Trophoblast cell (in vitro differentiated cells and primary cell): ENCODE results near the gene NFIC.
"Not testable (repeated sequence)": the region's sequence is repeated elsewhere in the genome, so short reads cannot be mapped to it uniquely, and the experiment has no call there.

ENCODE experiments used
- DNase-seq, 2 donors: peaks; one replicate each; pipeline ENCODE4 v3.0.0-alpha.2; 2016
- H2AFZ ChIP-seq: 2 replicates; pipeline ENCODE4 v1.6.1; 2013; ENCODE audit warnings: low read length, moderate library complexity, mild to moderate bottlenecking; ENCODE audit not compliant: insufficient read depth, poor library complexity
- H2AK5ac ChIP-seq: 2 replicates; pipeline ENCODE4 v1.6.1; 2013; ENCODE audit warnings: mild to moderate bottlenecking, low read length
- H2BK120ac ChIP-seq: 2 replicates; pipeline ENCODE4 v1.6.1; 2013; ENCODE audit warnings: low read length, mild to moderate bottlenecking, moderate library complexity; ENCODE audit not compliant: insufficient read depth, poor library complexity
- H2BK12ac ChIP-seq: 2 replicates; pipeline ENCODE4 v1.6.1; 2013; ENCODE audit warnings: mild to moderate bottlenecking, low read length, moderate library complexity
- H2BK5ac ChIP-seq: 2 replicates; pipeline ENCODE4 v1.6.1; 2013; ENCODE audit warnings: low read length, low read depth, moderate library complexity, mild to moderate bottlenecking; ENCODE audit not compliant: poor library complexity
- H3K14ac ChIP-seq: 2 replicates; pipeline ENCODE4 v1.6.1; 2013; ENCODE audit warnings: mild to moderate bottlenecking, low read length
- H3K18ac ChIP-seq: 2 replicates; pipeline ENCODE4 v1.6.1; 2013; ENCODE audit warnings: mild to moderate bottlenecking, low read length
- H3K23ac ChIP-seq: 2 replicates; pipeline ENCODE4 v1.6.1; 2013; ENCODE audit warnings: low read length
- H3K27ac ChIP-seq: 2 replicates; pipeline ENCODE4 v1.5.1; 2013; ENCODE audit warnings: low read depth, mild to moderate bottlenecking, inconsistent platforms, low read length, moderate library complexity
- H3K27me3 ChIP-seq: 2 replicates; pipeline ENCODE4 v1.6.1; 2013; ENCODE audit warnings: inconsistent platforms, mild to moderate bottlenecking, low read length, moderate library complexity; ENCODE audit not compliant: insufficient read depth
- H3K36me3 ChIP-seq, 2 experiments: 1 replicate in 1 of 2; 2 replicates in 1 of 2; pipeline ENCODE4 v1.6.1; 2013; ENCODE audit warnings: low read length in 2 of 2, mild to moderate bottlenecking in 2 of 2, moderate library complexity in 1 of 2; ENCODE audit not compliant: insufficient read depth in 2 of 2, control insufficient read depth in 1 of 2
- H3K4ac ChIP-seq: 2 replicates; pipeline ENCODE4 v1.6.1; 2013; ENCODE audit warnings: low read depth, mild to moderate bottlenecking, low read length, moderate library complexity
- H3K4me1 ChIP-seq, 2 experiments: 1 replicate in 1 of 2; 2 replicates in 1 of 2; pipeline ENCODE4 v1.6.1; 2013; ENCODE audit warnings: low read length in 2 of 2, mild to moderate bottlenecking in 2 of 2, moderate library complexity in 1 of 2; ENCODE audit not compliant: insufficient read depth in 2 of 2, control insufficient read depth in 1 of 2
- H3K4me2 ChIP-seq: 2 replicates; pipeline ENCODE4 v1.6.1; 2013; ENCODE audit warnings: inconsistent platforms, mild to moderate bottlenecking, low read length, moderate library complexity
- H3K4me3 ChIP-seq: 2 replicates; pipeline ENCODE4 v1.5.1; 2013; ENCODE audit warnings: mild to moderate bottlenecking, low read depth, low read length, inconsistent platforms
- H3K79me1 ChIP-seq: one replicate; pipeline ENCODE4 v1.6.1; 2013; ENCODE audit warnings: low read length
- H3K79me2 ChIP-seq: 2 replicates; pipeline ENCODE4 v1.6.1; 2013; ENCODE audit warnings: low read length, mild to moderate bottlenecking; ENCODE audit not compliant: control insufficient read depth, insufficient read depth, poor library complexity
- H3K9ac ChIP-seq: 2 replicates; pipeline ENCODE4 v1.6.1; 2013; ENCODE audit warnings: mild to moderate bottlenecking, low read length
- H3K9me3 ChIP-seq: 2 replicates; pipeline ENCODE4 v1.6.1; 2013; ENCODE audit warnings: low read depth, mild to moderate bottlenecking, control low read depth, inconsistent platforms, low read length; ENCODE audit not compliant: insufficient read depth
- H4K12ac ChIP-seq: 2 replicates; pipeline ENCODE4 v1.6.1; 2013; ENCODE audit warnings: low read depth, mild to moderate bottlenecking, low read length, moderate library complexity
- H4K8ac ChIP-seq: 2 replicates; pipeline ENCODE4 v1.6.1; 2013; ENCODE audit warnings: low read depth, mild to moderate bottlenecking, low read length, moderate library complexity
- H4K91ac ChIP-seq: one replicate; pipeline ENCODE4 v1.6.1; 2013; ENCODE audit warnings: low read depth, mild to moderate bottlenecking, low read length, moderate library complexity
- WGBS: extraction: QIAGEN DNeasy Blood & Tissue Kit; methylation state at CpG from one replicate; pipeline ENCODE4 v1.1.7; 2013; ENCODE audit warnings: missing lambda C conversion rate; ENCODE audit not compliant: insufficient read length, insufficient coverage; ENCODE audit errors: extremely low coverage; 5-methylcytosine and 5-hydroxymethylcytosine counted together

NFIC gene

GRCh38 chr19:3421656-3422055 lies 55.3 kb downstream of the NFIC start:
- H2AFZ ChIP-seq, H4K8ac ChIP-seq, H2BK5ac ChIP-seq, H2AK5ac ChIP-seq, H3K9ac ChIP-seq, H2BK12ac ChIP-seq, H3K4me1 ChIP-seq, H3K9me3 ChIP-seq, H3K4ac ChIP-seq, H4K12ac ChIP-seq, H3K23ac ChIP-seq, H3K18ac ChIP-seq, H3K4me3 ChIP-seq, H3K4me2 ChIP-seq, H4K91ac ChIP-seq, H3K27me3 ChIP-seq, H3K27ac ChIP-seq, H2BK120ac ChIP-seq, H3K79me2 ChIP-seq, H3K36me3 ChIP-seq, H3K14ac ChIP-seq, H3K79me1 ChIP-seq, DNase-seq: not testable (repeated sequence)
- no CpG with 5 or more reads among the region's 12 CpGs for WGBS

GRCh38 chr19:3423183-3423829 lies 56.9 kb downstream of the NFIC start:
- Histone ChIP-seq H2BK12ac (no peak overlapping the region), H4K8ac (no peak overlapping the region), H3K18ac (no peak overlapping the region), H3K14ac (no peak overlapping the region), H3K4me3 (no peak overlapping the region), H3K9ac (no peak overlapping the region), H2BK120ac (no peak overlapping the region), H2AK5ac (no peak overlapping the region), H2AFZ (no peak overlapping the region), H3K79me1 (no peaks in the 10 kb centered on the region), H2BK5ac (no peak overlapping the region), H3K4ac (no peak overlapping the region), H3K23ac (no peak overlapping the region), H3K79me2 (no peaks in the 10 kb centered on the region), H4K91ac (no peak overlapping the region), H3K4me1 (no peaks in the 10 kb centered on the region), H3K27me3 (no peaks in the 10 kb centered on the region), H3K4me2 (no peak overlapping the region), H4K12ac (no peak overlapping the region), H3K36me3 (no peaks in the 10 kb centered on the region), H3K9me3 (no peaks in the 10 kb centered on the region), H3K27ac (no peak overlapping the region)
- no CpG with 5 or more reads among the region's 29 CpGs for WGBS
- no peak for DNase-seq

DNA sequence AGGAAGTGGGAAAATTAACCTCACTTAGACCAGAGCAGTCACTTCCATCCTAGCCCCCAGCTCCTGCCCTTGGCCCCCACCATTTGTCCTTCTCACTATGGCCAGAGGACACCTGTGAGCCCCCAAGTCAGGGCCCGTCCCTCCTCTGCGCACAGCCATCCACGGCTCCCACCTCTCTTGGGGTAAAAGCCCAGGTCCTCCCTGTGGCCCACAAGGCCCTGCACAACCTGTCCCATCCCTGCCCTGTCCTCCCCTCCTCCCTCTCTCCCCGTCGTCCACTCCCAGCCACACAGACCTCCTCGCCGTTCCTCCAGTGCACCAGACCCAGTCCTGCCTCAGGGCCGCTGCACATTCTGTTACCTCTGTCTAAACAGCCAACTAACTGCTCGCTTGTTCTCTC lies 60.0 kb downstream of the NFIC start:
- Histone ChIP-seq H3K4me3 (no peak overlapping the region), H3K4me2 (no peak overlapping the region), H4K91ac (no peak overlapping the region), H2AK5ac (no peak overlapping the region), H2BK5ac (no peak overlapping the region), H3K9ac (no peak overlapping the region), H3K9me3 (no peaks in the 10 kb centered on the region), H3K23ac (no peak overlapping the region), H3K4me1 (peaks cover 3 to 4% of the 10 kb centered on the region in 2 experiments), H3K27ac (no peak overlapping the region), H3K14ac (no peak overlapping the region), H3K4ac (no peak overlapping the region), H3K36me3 (no peaks in the 10 kb centered on the region), H3K79me2 (no peaks in the 10 kb centered on the region), H2AFZ (no peak overlapping the region), H2BK12ac (no peak overlapping the region), H3K18ac (no peak overlapping the region), H2BK120ac (no peak overlapping the region), H4K8ac (no peak overlapping the region), H3K79me1 (no peaks in the 10 kb centered on the region), H4K12ac (no peak overlapping the region), H3K27me3 (no peaks in the 10 kb centered on the region)
- DNase-seq: no peak
- WGBS: no CpG with 5 or more reads among the region's 9 CpGs

DNA sequence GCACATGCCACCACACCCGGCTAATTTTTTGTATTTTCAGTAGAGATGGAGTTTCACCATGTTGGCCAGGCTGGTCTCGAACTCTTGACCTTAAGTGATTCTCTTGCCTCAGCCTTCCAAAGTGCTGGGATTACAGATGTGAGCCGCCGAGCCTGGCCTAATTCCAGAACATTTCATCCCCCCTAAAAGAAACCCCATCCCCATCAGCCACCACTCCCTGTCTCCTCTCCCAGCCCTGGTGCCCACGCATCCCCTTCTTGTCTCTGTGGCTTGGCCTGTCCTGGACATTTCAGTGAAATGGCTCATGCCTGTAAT lies 63.9 kb downstream of the NFIC start:
- no CpG with 5 or more reads among the region's 5 CpGs for WGBS
- H3K36me3 ChIP-seq, H3K4ac ChIP-seq, DNase-seq, H3K27ac ChIP-seq, H3K18ac ChIP-seq, H3K14ac ChIP-seq, H3K9ac ChIP-seq, H3K79me1 ChIP-seq, H2BK5ac ChIP-seq, H4K8ac ChIP-seq, H3K4me2 ChIP-seq, H3K9me3 ChIP-seq, H2AFZ ChIP-seq, H3K4me1 ChIP-seq, H3K23ac ChIP-seq, H2BK12ac ChIP-seq, H3K79me2 ChIP-seq, H2AK5ac ChIP-seq, H4K91ac ChIP-seq, H2BK120ac ChIP-seq, H3K27me3 ChIP-seq, H4K12ac ChIP-seq, H3K4me3 ChIP-seq: not testable (repeated sequence)
